Cardiac muscle cell (in vitro differentiated cells and primary cell): ENCODE measurements around the gene MGAT4D. TPM values are rescaled to one million over a fixed set of nuclear protein-coding genes. Genes with fewer than 3 reads are reported as not detected.
A peak's percentile ranks its signal among the peaks of the same experiment; 100 is the strongest.
"Not testable (repeated sequence)": the region's sequence is repeated elsewhere in the genome, so short reads cannot be mapped to it uniquely, and the experiment has no call there.

Experiments used
- DNase-seq, 2 donors: peaks; one replicate each; pipeline versions ENCODE4 v3.0.0 to v3.0.0-alpha.2; 2010 to 2017; ENCODE audit warnings: low read depth in 1 of 2, low spot score in 1 of 2
- H3K27ac ChIP-seq: fragments of 200-600 bp; sonication (generic); 2 replicates; pipeline ENCODE4 v1.5.1; 2016
- H3K27me3 ChIP-seq: fragments of 200-600 bp; sonication (generic); 2 replicates; pipeline ENCODE4 v1.6.0; 2016; ENCODE audit warnings: control low read depth
- H3K36me3 ChIP-seq: fragments of 200-600 bp; sonication (generic); 2 replicates; pipeline ENCODE4 v1.5.1; 2016; ENCODE audit warnings: control low read depth
- H3K4me1 ChIP-seq: fragments of 200-600 bp; sonication (generic); 2 replicates; pipeline ENCODE4 v1.8.1; 2017; ENCODE audit warnings: low read depth, mild to moderate bottlenecking, mixed run types
- H3K4me3 ChIP-seq: fragments of 200-600 bp; sonication (generic); 2 replicates; pipeline ENCODE4 v1.5.1; 2016; ENCODE audit warnings: mild to moderate bottlenecking
- H3K9me3 ChIP-seq: fragments of 200-600 bp; sonication (generic); 2 replicates; pipeline ENCODE4 v1.5.1; 2017; ENCODE audit warnings: low read depth, mild to moderate bottlenecking, control low read depth
- CTCF ChIP-seq: IDR thresholded peaks from 2 replicates; pipeline ENCODE4 v1.5.1; 2012; ENCODE audit warnings: low read depth, mild to moderate bottlenecking, low read length
- polyA plus RNA-seq: library from polyadenylated mRNA; unstranded; fragments of >200 nt; fragmentation: Nextera tagmentation; extraction: Ambion mirVana; gene quantifications from 2 replicates; pipeline ENCODE4 v1.2.1, GENCODE V29; 2016
- total RNA-seq: library from RNA; depleted of rRNA; stranded (reverse); fragments of >200 nt; gene quantifications from 2 replicates; pipeline ENCODE4 v1.2.3, GENCODE V29; 2016

Gene MGAT4D
- total and polyA plus RNA-seq, 2 experiments from 2014 or later, result not detected

DNA sequence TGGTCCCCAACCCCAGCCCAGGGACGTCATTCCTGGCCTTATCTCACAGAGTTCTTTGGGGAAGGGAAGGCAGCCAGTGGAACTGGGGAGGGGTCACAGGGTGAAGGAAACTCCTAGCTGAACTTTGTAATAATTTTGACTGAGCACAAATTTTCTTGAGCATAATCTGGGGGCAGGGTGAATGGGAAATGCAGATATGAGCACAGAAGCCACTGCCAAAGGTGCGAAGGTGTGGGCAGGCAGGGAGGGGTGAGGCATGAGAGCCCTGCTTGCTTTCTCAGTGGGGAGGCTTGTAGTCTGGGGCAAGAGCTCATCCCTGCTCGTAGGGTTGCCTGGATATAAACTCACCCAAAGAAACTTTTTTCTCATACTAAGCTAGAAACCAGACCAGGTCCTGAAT is 34.9 kb downstream of the MGAT4D start:
- TF ChIP-seq CTCF, result no peak
- DNase-seq, result no peak
- Histone ChIP-seq H3K9me3 (no peaks in the 10 kb centered on the region), H3K4me1 (peaks cover 9% of the 10 kb centered on the region), H3K27ac (no peak overlapping the region), H3K4me3 (no peak overlapping the region), H3K27me3 (peaks cover 3% of the 10 kb centered on the region), H3K36me3 (no peaks in the 10 kb centered on the region)

DNA sequence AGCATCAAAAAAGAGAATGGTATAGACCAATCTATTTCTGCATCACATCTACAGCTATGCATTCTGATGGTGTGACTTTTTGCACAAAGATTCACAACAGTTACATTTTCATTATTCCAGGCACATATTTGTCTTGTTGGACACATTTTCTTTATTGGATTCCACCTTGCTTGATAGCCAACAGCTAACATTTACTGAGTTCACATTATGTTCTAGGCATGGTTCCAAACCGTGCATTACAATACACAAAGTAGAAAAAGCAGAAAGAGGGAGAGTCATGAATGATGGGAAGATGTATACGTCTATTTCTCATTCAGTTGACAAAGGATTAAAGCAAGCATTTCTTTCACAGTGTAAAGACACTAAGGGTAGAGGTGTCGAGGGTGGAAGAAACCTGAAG is 47.7 kb downstream of the MGAT4D start:
- no peak overlapping the region for H3K27ac ChIP-seq
- no peaks in the 10 kb centered on the region for H3K9me3 ChIP-seq
- TF ChIP-seq CTCF, result no peak
- no peaks in the 10 kb centered on the region for H3K4me1 ChIP-seq
- no peaks in the 10 kb centered on the region for H3K36me3 ChIP-seq
- no peak for DNase-seq
- H3K4me3 ChIP-seq, result no peak overlapping the region
- H3K27me3 ChIP-seq, result peaks cover 10% of the 10 kb centered on the region

DNA sequence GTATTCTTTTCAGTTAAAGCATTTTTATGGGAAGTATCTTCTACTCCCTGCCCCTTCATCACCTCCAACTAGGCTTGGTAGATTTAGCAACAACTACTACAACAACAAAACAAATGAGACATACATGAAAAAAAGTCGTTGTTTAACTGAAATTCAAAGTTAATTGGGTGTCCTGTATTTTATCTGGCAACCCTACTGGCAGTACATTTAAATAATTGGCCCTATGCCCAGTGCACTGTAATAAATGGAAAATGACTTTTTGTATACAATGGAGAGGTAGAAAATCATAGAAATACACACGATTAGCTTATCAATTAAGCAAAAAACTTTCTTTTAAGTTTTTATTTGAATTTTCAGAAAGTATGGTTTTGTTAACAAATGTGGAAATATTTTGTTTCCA is 49.3 kb downstream of the MGAT4D start:
- DNase-seq, result peak in 1 of 2 donors; percentile 6
- Histone ChIP-seq H3K36me3 (no peaks in the 10 kb centered on the region), H3K4me1 (no peaks in the 10 kb centered on the region), H3K27ac (no peak overlapping the region), H3K4me3 (no peak overlapping the region), H3K9me3 (no peaks in the 10 kb centered on the region), H3K27me3 (peaks cover 7% of the 10 kb centered on the region)
- TF ChIP-seq CTCF, result no peak

GRCh38 chr4:140448162-140448561 is 49.9 kb downstream of the MGAT4D start:
- H3K9me3 ChIP-seq, result no peaks in the 10 kb centered on the region
- H3K4me1 ChIP-seq, result no peaks in the 10 kb centered on the region
- H3K4me3 ChIP-seq, result no peak overlapping the region
- no peak for TF ChIP-seq CTCF
- no peaks in the 10 kb centered on the region for H3K36me3 ChIP-seq
- no peak for DNase-seq
- no peak overlapping the region for H3K27ac ChIP-seq
- H3K27me3 ChIP-seq, result peaks cover 4% of the 10 kb centered on the region

- H3K9me3 ChIP-seq, H3K4me3 ChIP-seq, H3K27ac ChIP-seq, H3K36me3 ChIP-seq, DNase-seq, H3K27me3 ChIP-seq, H3K4me1 ChIP-seq: not testable (repeated sequence)
Observed at GRCh38 chr4:140444347-140444746, 53.7 kb downstream of the MGAT4D start.

- no peaks in the 10 kb centered on the region for H3K27me3 ChIP-seq
- no peaks in the 10 kb centered on the region for H3K36me3 ChIP-seq
- no peak overlapping the region for H3K4me3 ChIP-seq
- no peaks in the 10 kb centered on the region for H3K9me3 ChIP-seq
- TF ChIP-seq CTCF, result no peak
- no peak overlapping the region for H3K27ac ChIP-seq
- H3K4me1 ChIP-seq, result no peaks in the 10 kb centered on the region
- no peak for DNase-seq
Observed at GRCh38 chr4:140439644-140440142, 58.4 kb downstream of the MGAT4D start.
